A549 treated with ZK216348 at 1 μM for 4 hours (cell line): ENCODE measurements around the gene SELENOW. TPM values are rescaled to one million over a fixed set of nuclear protein-coding genes. Genes with fewer than 3 reads are reported as not detected.

Experiments
- total RNA-seq: library from RNA; stranded (reverse); fragments of 200-300 nt; extraction: Qiagen RNA extraction; gene quantifications from 5 replicates; pipeline ENCODE4 v1.2.3, GENCODE V29; 2022; ENCODE audit warnings: low read depth

The SELENOW gene
- 84.6 to 175 TPM (median 152 TPM) in 5 replicates for total RNA-seq

GRCh38 chr19:47778049-47778953 is at the start of gene SELENOW:
Gene SELENOW, plus strand, starts transcription at chr19:47778703. Its CDS starts 83 bp downstream, at chr19:47778786.

GRCh38 chr19:47745010-47745901 is 33.2 kb upstream of the SELENOW start, which contains the start of gene NOP53:
Gene NOP53, plus strand, starts transcription at chr19:47745546. Its CDS starts 14 bp downstream, at chr19:47745560.

GRCh38 chr19:47804451-47804850 is 25.9 kb downstream of the SELENOW start, which contains the start of gene TPRX1:
Gene TPRX1, minus strand, starts transcription at chr19:47804551. Its CDS starts 12 bp downstream, at chr19:47804539.

GRCh38 chr19:47821460-47822020 is 43.0 kb downstream of the SELENOW start, which contains the start of gene CRX:
Gene CRX, plus strand, starts transcription at chr19:47821937. Its CDS starts 12,507 bp downstream, at chr19:47834444.

Other genes starting within 250 kb of the SELENOW start
- gene ZNF541, start 205.6 kb upstream of the SELENOW start, total RNA-seq: not detected in 5 replicates
- gene BICRA, start 169.6 kb upstream of the SELENOW start, total RNA-seq: 8.5 to 17.5 TPM (median 15.3 TPM) in 5 replicates
- 98.0 to 174 TPM (median 156 TPM) in 5 replicates for gene EHD2, start 65.3 kb upstream of the SELENOW start, total RNA-seq
- 239 to 342 TPM (median 263 TPM) in 5 replicates for gene NOP53, start 33.2 kb upstream of the SELENOW start, total RNA-seq
- gene TPRX1, start 25.8 kb downstream of the SELENOW start, total RNA-seq: not detected in 5 replicates
- not detected in 5 replicates for gene CRX, start 43.2 kb downstream of the SELENOW start, total RNA-seq
- gene TPRX2, start 80.5 kb downstream of the SELENOW start, total RNA-seq: not detected in 5 replicates
- not detected in 5 replicates for gene SULT2A1, start 107.6 kb downstream of the SELENOW start, total RNA-seq
- gene BSPH1, start 213.5 kb downstream of the SELENOW start, total RNA-seq: not detected in 5 replicates
- not detected in 5 replicates for gene ELSPBP1, start 215.9 kb downstream of the SELENOW start, total RNA-seq